SU-DHL-6 (cell line): ENCODE measurements around the gene ACBD4.

Experiments
- H2AFZ ChIP-seq: fragments of 200-600 bp; sonication (generic); 2 replicates; pipeline ENCODE4 v1.6.1; 2014; ENCODE audit warnings: low read depth, mild to moderate bottlenecking, moderate library complexity, mixed read lengths, antibody characterized with exemption, low read length; ENCODE audit not compliant: severe bottlenecking
- H3F3A ChIP-seq: fragments of 200-600 bp; shearing (Covaris generic); 2 replicates; pipeline ENCODE4 v1.6.0; 2016; ENCODE audit warnings: antibody characterized with exemption, mild to moderate bottlenecking; ENCODE audit not compliant: insufficient read depth
- H3K27ac ChIP-seq: fragments of 200-600 bp; sonication (generic); 2 replicates; pipeline ENCODE4 v1.5.1; 2016; ENCODE audit warnings: low read depth, mild to moderate bottlenecking, low read length, moderate library complexity, mixed read lengths
- H3K27me3 ChIP-seq: fragments of 200-600 bp; sonication (generic), shearing (Covaris generic); 2 replicates; pipeline ENCODE4 v1.6.0; 2014; ENCODE audit warnings: mild to moderate bottlenecking, low read length
- H3K36me3 ChIP-seq: fragments of 200-600 bp; sonication (generic); 2 replicates; pipeline ENCODE4 v1.6.1; 2014; ENCODE audit warnings: mild to moderate bottlenecking, low read length, mixed read lengths
- H3K4me2 ChIP-seq: fragments of 300-600, 200-600 bp; shearing (Covaris generic), sonication (generic); 2 replicates; pipeline ENCODE4 v1.6.0; 2014; ENCODE audit warnings: low read length, low read depth, mild to moderate bottlenecking; ENCODE audit not compliant: poor library complexity, severe bottlenecking
- H3K4me3 ChIP-seq: fragments of 200-600 bp; sonication (generic); 2 replicates; pipeline ENCODE4 v1.5.1; 2014; ENCODE audit warnings: antibody characterized with exemption, low read length, mild to moderate bottlenecking, mixed read lengths; ENCODE audit not compliant: insufficient read depth, poor library complexity, severe bottlenecking
- H3K79me2 ChIP-seq: fragments of 200-600 bp; sonication (generic); 2 replicates; pipeline ENCODE4 v1.6.1; 2014; ENCODE audit warnings: mild to moderate bottlenecking, low read length, moderate library complexity; ENCODE audit not compliant: insufficient read depth
- H3K9ac ChIP-seq: fragments of 200-600 bp; sonication (generic); 2 replicates; pipeline ENCODE4 v1.7.0; 2014; ENCODE audit warnings: mild to moderate bottlenecking, low read length
- H3K9me2 ChIP-seq: fragments of 200-600 bp; sonication (generic); replicated peaks from 2 replicates; pipeline ENCODE4 v1.6.1; 2014; ENCODE audit warnings: low read length; ENCODE audit not compliant: insufficient read depth
- H3K9me3 ChIP-seq: fragments of 200-600 bp; sonication (generic); 2 replicates; pipeline ENCODE4 v1.6.1; 2014; ENCODE audit warnings: low read length, mixed read lengths; ENCODE audit not compliant: insufficient read depth
- H4K20me1 ChIP-seq: fragments of 200-600 bp; sonication (generic); 2 replicates; pipeline ENCODE4 v1.6.1; 2014; ENCODE audit warnings: low read depth, mild to moderate bottlenecking, antibody characterized with exemption, low read length, moderate library complexity, mixed read lengths
- CTCF ChIP-seq: fragments of 200-600 bp; sonication (generic); IDR thresholded peaks from one replicate; pipeline ENCODE4 v1.5.1; 2017; ENCODE audit warnings: antibody characterized with exemption, mild to moderate bottlenecking, low read length, moderate library complexity; ENCODE audit not compliant: insufficient read depth, poor library complexity, severe bottlenecking
- EZH2phosphoT487 ChIP-seq: fragments of 200-600 bp; sonication (generic), shearing (Covaris generic); conservative IDR thresholded peaks from 2 replicates; pipeline ENCODE4 v1.6.1; 2018; ENCODE audit warnings: mild to moderate bottlenecking, antibody characterized with exemption, low read length, moderate library complexity, mixed read lengths

Gene ACBD4

GRCh38 chr17:45119964-45120363 lies 15.5 kb upstream of the ACBD4 start:
- no peaks in the 10 kb centered on the region for H3K79me2 ChIP-seq
- no peak overlapping the region for H3K9ac ChIP-seq
- no peaks in the 10 kb centered on the region for H3K9me3 ChIP-seq
- no peaks in the 10 kb centered on the region for H3K9me2 ChIP-seq
- H3F3A ChIP-seq, result no peaks in the 10 kb centered on the region
- H2AFZ ChIP-seq, result no peak overlapping the region
- H3K4me2 ChIP-seq, result no peak overlapping the region
- H4K20me1 ChIP-seq, result no peaks in the 10 kb centered on the region
- no peaks in the 10 kb centered on the region for H3K27me3 ChIP-seq
- TF ChIP-seq CTCF (no peak), EZH2phosphoT487 (no peak)
- H3K27ac ChIP-seq, result no peak overlapping the region
- H3K4me3 ChIP-seq, result no peak overlapping the region
- H3K36me3 ChIP-seq, result no peaks in the 10 kb centered on the region

DNA sequence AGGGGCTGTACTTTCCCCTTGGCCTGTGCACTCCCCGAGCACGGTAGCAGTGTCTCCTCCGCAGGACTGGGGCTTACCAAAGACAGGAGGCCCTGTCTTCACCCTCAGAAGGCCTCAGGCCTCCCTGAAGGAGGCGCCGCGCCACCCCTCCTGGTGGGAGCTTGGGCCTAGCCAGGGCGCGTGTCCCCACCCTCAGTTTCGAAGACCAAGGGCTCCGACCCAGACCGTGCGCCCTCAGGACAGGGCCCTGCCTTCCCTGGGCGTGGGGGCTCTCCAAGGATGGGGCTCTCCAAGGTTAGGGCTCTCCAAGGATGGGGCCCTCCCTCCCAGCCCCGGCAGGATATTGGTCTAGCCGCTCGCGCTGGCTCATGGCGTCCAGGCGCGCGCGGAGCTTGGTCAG lies 14.9 kb upstream of the ACBD4 start:
- Histone ChIP-seq H2AFZ (no peak overlapping the region), H3K4me3 (no peak overlapping the region), H3K36me3 (no peaks in the 10 kb centered on the region), H3F3A (no peaks in the 10 kb centered on the region), H3K27me3 (no peaks in the 10 kb centered on the region), H4K20me1 (no peaks in the 10 kb centered on the region), H3K27ac (no peak overlapping the region), H3K79me2 (no peaks in the 10 kb centered on the region), H3K9me3 (no peaks in the 10 kb centered on the region), H3K9me2 (no peaks in the 10 kb centered on the region), H3K4me2 (no peak overlapping the region), H3K9ac (no peak overlapping the region)
- TF ChIP-seq CTCF (no peak), EZH2phosphoT487 (no peak)

GRCh38 chr17:45121055-45121454 lies 14.4 kb upstream of the ACBD4 start:
- Histone ChIP-seq H3K4me2 (no peak overlapping the region), H3K9me2 (no peaks in the 10 kb centered on the region), H2AFZ (no peak overlapping the region), H3K27ac (no peak overlapping the region), H3F3A (no peaks in the 10 kb centered on the region), H3K9ac (no peak overlapping the region), H3K27me3 (no peaks in the 10 kb centered on the region), H3K36me3 (no peaks in the 10 kb centered on the region), H3K4me3 (no peak overlapping the region), H3K79me2 (no peaks in the 10 kb centered on the region), H4K20me1 (no peaks in the 10 kb centered on the region), H3K9me3 (no peaks in the 10 kb centered on the region)
- TF ChIP-seq CTCF (no peak), EZH2phosphoT487 (no peak)
